GM12864 (cell line): ENCODE data around the gene KANSL1.
A peak's percentile ranks its signal among the peaks of the same experiment; 100 is the strongest.
"Not testable (repeated sequence)": the region's sequence is repeated elsewhere in the genome, so short reads cannot be mapped to it uniquely, and the experiment has no call there.

Experiments
- DNase-seq: peaks from one replicate; pipeline ENCODE4 v3.0.0-alpha.2; 2011; ENCODE audit warnings: low read depth
- H3K4me3 ChIP-seq: 2 replicates; pipeline ENCODE4 v1.5.1; 2011; ENCODE audit warnings: mild to moderate bottlenecking, low read depth, low read length, control low read depth
- TF ChIP-seq, protein P1 (sequence below): IDR thresholded peaks from 2 replicates; pipeline ENCODE4 v1.5.1; 2011; ENCODE audit warnings: low read depth, mild to moderate bottlenecking, moderate library complexity, low read length, control low read depth, inconsistent platforms; ENCODE audit errors: missing control alignments

The KANSL1 gene

GRCh38 chr17:46190763-46191162, 2.5 kb downstream of the KANSL1 start:
- peak overlapping the region; percentile 36; the same call in 1 of the 2 replicates for H3K4me3 ChIP-seq
- no peak for DNase-seq
- TF ChIP-seq, protein P1, sequence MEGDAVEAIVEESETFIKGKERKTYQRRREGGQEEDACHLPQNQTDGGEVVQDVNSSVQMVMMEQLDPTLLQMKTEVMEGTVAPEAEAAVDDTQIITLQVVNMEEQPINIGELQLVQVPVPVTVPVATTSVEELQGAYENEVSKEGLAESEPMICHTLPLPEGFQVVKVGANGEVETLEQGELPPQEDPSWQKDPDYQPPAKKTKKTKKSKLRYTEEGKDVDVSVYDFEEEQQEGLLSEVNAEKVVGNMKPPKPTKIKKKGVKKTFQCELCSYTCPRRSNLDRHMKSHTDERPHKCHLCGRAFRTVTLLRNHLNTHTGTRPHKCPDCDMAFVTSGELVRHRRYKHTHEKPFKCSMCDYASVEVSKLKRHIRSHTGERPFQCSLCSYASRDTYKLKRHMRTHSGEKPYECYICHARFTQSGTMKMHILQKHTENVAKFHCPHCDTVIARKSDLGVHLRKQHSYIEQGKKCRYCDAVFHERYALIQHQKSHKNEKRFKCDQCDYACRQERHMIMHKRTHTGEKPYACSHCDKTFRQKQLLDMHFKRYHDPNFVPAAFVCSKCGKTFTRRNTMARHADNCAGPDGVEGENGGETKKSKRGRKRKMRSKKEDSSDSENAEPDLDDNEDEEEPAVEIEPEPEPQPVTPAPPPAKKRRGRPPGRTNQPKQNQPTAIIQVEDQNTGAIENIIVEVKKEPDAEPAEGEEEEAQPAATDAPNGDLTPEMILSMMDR = no peak

- DNase-seq, H3K4me3 ChIP-seq: not testable (repeated sequence)
- TF ChIP-seq, protein P1 = peak; percentile 63
These were observed 6.4 kb downstream of the KANSL1 start for GRCh38 chr17:46186827-46187235.

GRCh38 chr17:46184696-46185095, 8.5 kb downstream of the KANSL1 start:
- H3K4me3 ChIP-seq = no peak overlapping the region
- TF ChIP-seq, protein P1 = no peak
- DNase-seq = no peak

GRCh38 chr17:46183383-46183782, 9.8 kb downstream of the KANSL1 start:
- DNase-seq, H3K4me3 ChIP-seq: not testable (repeated sequence)

DNA sequence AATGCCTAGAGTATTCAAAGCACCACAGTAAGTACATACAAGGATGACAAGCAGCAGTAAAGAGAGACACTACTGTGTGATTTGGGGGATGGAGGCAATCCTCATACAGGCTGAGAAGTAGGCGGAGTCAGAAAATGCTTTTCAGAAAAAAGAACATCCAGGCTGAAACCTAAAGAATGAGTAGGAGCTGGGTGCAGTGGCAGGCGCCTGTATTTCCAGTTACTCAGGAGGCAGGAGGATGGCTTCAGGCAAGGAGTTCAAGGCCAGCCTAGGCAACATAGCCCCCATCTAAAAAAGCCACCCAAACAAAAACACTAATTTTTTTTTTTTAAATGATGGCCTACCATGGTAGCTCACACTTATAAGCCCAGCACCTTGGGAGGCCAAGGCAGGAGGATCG, 10.3 kb downstream of the KANSL1 start:
- TF ChIP-seq, protein P1 = no peak
- no peak for DNase-seq
- H3K4me3 ChIP-seq = no peak overlapping the region

- TF ChIP-seq, protein P1 = no peak
- DNase-seq = no peak
- H3K4me3 ChIP-seq = no peak overlapping the region
These were observed 11.3 kb downstream of the KANSL1 start for GRCh38 chr17:46181940-46182339.

DNA sequence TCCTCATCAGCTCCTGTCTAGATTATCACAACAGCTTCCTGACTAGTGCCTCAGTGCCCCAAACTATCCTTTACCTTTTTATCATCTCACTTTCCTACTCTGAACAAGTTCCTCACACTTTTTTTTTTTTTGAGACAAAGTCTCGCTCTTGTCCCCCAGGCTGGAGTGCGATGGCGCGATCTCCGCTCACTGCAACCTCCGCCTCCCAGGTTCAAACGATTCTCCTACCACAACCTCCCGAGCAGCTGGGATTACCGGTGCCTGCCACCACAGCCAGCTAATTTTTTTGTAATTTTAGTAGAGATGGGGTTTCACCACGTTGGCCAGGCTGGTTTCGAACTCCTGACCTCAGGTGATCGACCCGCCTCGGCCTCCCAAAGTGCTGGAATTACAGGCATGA, 11.9 kb downstream of the KANSL1 start:
- DNase-seq, H3K4me3 ChIP-seq: not testable (repeated sequence)

DNA sequence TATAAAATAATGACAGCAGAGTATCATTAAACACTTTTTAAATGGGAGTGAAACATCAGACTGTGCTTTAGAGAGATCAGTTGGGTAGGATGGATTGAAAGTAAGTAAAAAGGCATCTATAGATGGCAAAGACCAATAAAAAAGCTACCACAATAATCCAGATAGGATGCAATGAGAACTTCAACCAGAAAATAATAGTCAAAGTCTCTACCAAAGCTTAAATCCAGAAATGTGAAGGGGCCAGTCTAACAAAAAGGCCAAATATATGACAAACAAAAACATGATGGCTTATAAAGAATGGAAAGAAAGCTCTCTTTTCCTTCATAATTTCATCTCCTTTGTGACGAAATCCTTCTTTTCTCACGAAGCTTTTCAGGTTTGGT, 12.3 kb downstream of the KANSL1 start:
- TF ChIP-seq, protein P1 = no peak
- no peak overlapping the region for H3K4me3 ChIP-seq
- DNase-seq = no peak

DNA sequence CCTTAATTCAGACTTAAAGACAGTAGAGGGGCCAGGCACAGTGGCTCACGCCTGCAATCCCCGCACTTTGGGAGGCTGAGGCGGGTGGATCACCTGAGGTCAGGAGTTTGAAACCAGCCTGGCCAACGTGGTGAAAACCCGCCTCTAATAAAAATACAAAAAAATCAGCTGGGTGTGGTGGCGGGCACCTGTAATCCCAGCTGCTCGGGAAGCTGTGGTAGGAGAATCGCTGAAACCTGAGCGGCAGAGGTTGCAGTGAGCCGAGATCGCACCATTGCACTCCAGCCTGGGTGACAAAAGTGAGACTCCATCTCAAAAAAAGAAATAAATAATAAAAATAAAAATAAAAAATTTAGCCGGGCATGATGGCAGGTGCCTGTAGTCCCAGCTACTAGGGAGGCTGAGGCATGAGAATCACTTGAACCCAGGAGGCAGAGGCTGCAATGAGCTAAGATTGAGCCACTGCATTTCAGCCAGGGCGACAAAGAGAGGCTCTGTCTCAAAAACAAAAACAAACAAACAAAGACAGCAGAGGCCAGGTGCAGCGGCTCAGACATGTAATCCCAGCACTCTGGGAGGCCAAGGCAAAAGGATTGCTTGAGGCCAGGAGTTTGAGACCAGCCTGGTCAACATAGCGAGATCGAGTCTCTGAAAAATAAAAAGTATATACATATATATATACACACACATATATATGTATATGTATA, 12.9 kb downstream of the KANSL1 start:
- H3K4me3 ChIP-seq, DNase-seq: not testable (repeated sequence)
